Breast epithelium (tissue), 3 donors: ENCODE measurements around the gene CCDC88B.

Source experiments
- CTCF ChIP-seq, 3 donors: fragments of 450-650 bp; IDR thresholded peaks; one replicate each; pipeline ENCODE4 v1.5.1; 2016 to 2017; ENCODE audit warnings: antibody characterized with exemption in 3 of 3, mild to moderate bottlenecking in 3 of 3, moderate library complexity in 3 of 3
- POLR2A ChIP-seq: fragments of 450-650 bp; IDR thresholded peaks from one replicate; pipeline ENCODE4 v1.6.1; 2016; ENCODE audit warnings: antibody characterized with exemption, mild to moderate bottlenecking, moderate library complexity

GRCh38 chr11:64323373-64323772 is 16.6 kb upstream of the CCDC88B start:
- TF ChIP-seq CTCF (IDR thresholded peaks at IDR 0.05) (no peak), POLR2A (no peak)
